Measurements from ENCODE around the gene RABGEF1. TPM values are rescaled to one million over a fixed set of nuclear protein-coding genes. Genes with fewer than 3 reads are reported as not detected.

Gene RABGEF1
- total and polyA plus RNA-seq, 2 experiments from 2014 or later, result 14.7 to 17.5 TPM

- Mint-ChIP-seq H3K27me3 (ENCODE audit: insufficient read depth, low read depth, poor library complexity) (peaks cover 2% of the 10 kb centered on the region), H3K4me1 (no peaks in the 10 kb centered on the region), H3K36me3 (ENCODE audit: low read depth) (peaks cover 35% of the 10 kb centered on the region), H3K4me3 (no peak overlapping the region), H3K9me3 (no peaks in the 10 kb centered on the region), H3K27ac (no peak overlapping the region)
- no peak overlapping the region for H3K4me3 ChIP-seq
- H3K4me1 ChIP-seq (ENCODE audit: insufficient read depth), result no peaks in the 10 kb centered on the region
- DNase-seq (ENCODE audit: low spot score) (no peak), ATAC-seq (no peak)
- no peak overlapping the region for H3K4me2 ChIP-seq
- H3K27me3 ChIP-seq (ENCODE audit: insufficient read depth), result no peaks in the 10 kb centered on the region
- H3K9me2 ChIP-seq (ENCODE audit: insufficient read depth), result no peaks in the 10 kb centered on the region
- H3K36me3 ChIP-seq (ENCODE audit: insufficient read depth), result peaks cover 6% of the 10 kb centered on the region
- H3F3A ChIP-seq (replicated peaks; ENCODE audit: low read depth), result 0 out of 2 replicates have a peak, but pooled peaks cover 2% of the 10 kb centered on the region
- 0 out of 2 replicates have a peak, but pooled peaks cover 9% of the 10 kb centered on the region for H4K20me1 ChIP-seq (replicated peaks; ENCODE audit: insufficient read depth)
- H3K27ac ChIP-seq (ENCODE audit: low read depth), result no peak overlapping the region
- no peaks in the 10 kb centered on the region for H3K79me2 ChIP-seq (replicated peaks; ENCODE audit: insufficient read depth)
- TF ChIP-seq STAT1 (IDR thresholded peaks at IDR 0.05; ENCODE audit: unreplicated experiment) (no peak), JUNB (IDR thresholded peaks at IDR 0.05; ENCODE audit: unreplicated experiment) (no peak), ZNF331 (CRISPR knock-in tag; IDR thresholded peaks at IDR 0.05; ENCODE audit: low read depth) (no peak), EZH2 (IDR thresholded peaks at IDR 0.05; ENCODE audit: low read depth, unreplicated experiment) (no peak), NANOG (IDR thresholded peaks at IDR 0.05; ENCODE audit: borderline replicate concordance) (no peak), REST (IDR thresholded peaks at IDR 0.05; ENCODE audit: unreplicated experiment) (no peak), POLR2AphosphoS5 (IDR thresholded peaks at IDR 0.05; ENCODE audit: low read depth) (no peak), EZH2phosphoT487 (IDR thresholded peaks at IDR 0.05; ENCODE audit: unreplicated experiment) (no peak), ETS1 (IDR thresholded peaks at IDR 0.05) (no peak), ZNF462 (CRISPR knock-in tag; IDR thresholded peaks at IDR 0.05) (no peak), ZNF114 (CRISPR knock-in tag; IDR thresholded peaks at IDR 0.05) (no peak), CREB1 (CRISPR knock-in tag; IDR thresholded peaks at IDR 0.05; ENCODE audit: low read depth) (no peak), CTCF (conservative IDR thresholded peaks at IDR 0.05; ENCODE audit: low read depth in 2 of 2) (no peak)
- no peak overlapping the region for H2AFZ ChIP-seq
Measured at GRCh38 chr7:66779669-66780409, 39.3 kb downstream of the RABGEF1 start.
